Keratinocyte (primary cell): Measurements from ENCODE around the gene EMP2. TPM values are rescaled to one million over a fixed set of nuclear protein-coding genes. Genes with fewer than 3 reads are reported as not detected.

ENCODE experiments used
- DNase-seq: peaks from one replicate; pipeline ENCODE4 v3.0.0-alpha.2; 2011; ENCODE audit warnings: low read depth, missing footprints, low spot score
- FAIRE-seq: peaks from 2 replicates; lab custom pipeline; 2011; peaks lifted over from hg19 to GRCh38; lab: Jason Lieb, UNC
- H2AFZ ChIP-seq: 2 replicates; pipeline ENCODE4 v1.6.0; 2012; ENCODE audit warnings: low read length, control low read depth, inconsistent platforms; ENCODE audit not compliant: control insufficient read depth
- H3K27ac ChIP-seq: 2 replicates; pipeline ENCODE4 v1.5.1; 2011; ENCODE audit warnings: low read length; ENCODE audit not compliant: control insufficient read depth, insufficient read depth
- H3K27me3 ChIP-seq: 3 replicates; pipeline ENCODE4 v1.6.0; 2011; ENCODE audit warnings: low read length; ENCODE audit not compliant: control insufficient read depth, insufficient read depth; ENCODE audit errors: extremely low read depth
- H3K36me3 ChIP-seq, 2 experiments: 2 replicates in 1 of 2; 3 replicates in 1 of 2; pipeline ENCODE4 v1.5.1; 2011; ENCODE audit warnings: low read length in 2 of 2, mild to moderate bottlenecking in 1 of 2; ENCODE audit not compliant: control insufficient read depth in 2 of 2, insufficient read depth in 2 of 2; ENCODE audit errors: extremely low read depth in 1 of 2
- H3K4me1 ChIP-seq: 3 replicates; pipeline ENCODE4 v1.5.1; 2011; ENCODE audit warnings: low read length; ENCODE audit not compliant: control insufficient read depth, insufficient read depth; ENCODE audit errors: extremely low read depth
- H3K4me2 ChIP-seq: 3 replicates; pipeline ENCODE4 v1.6.0; 2011; ENCODE audit warnings: low read depth, low read length; ENCODE audit not compliant: control insufficient read depth, insufficient read depth; ENCODE audit errors: extremely low read depth
- H3K4me3 ChIP-seq, 3 experiments: fragments of 200-600 bp in 1 of 3; sonication (generic) in 1 of 3; 2 replicates in 2 of 3; 3 replicates in 1 of 3; pipeline ENCODE4 v1.5.1; 2011 to 2016; ENCODE audit warnings: low read length in 3 of 3, mild to moderate bottlenecking in 3 of 3, control low read depth in 2 of 3, inconsistent platforms in 1 of 3, low read depth in 1 of 3, mixed read lengths in 1 of 3, mixed run types in 1 of 3, moderate library complexity in 1 of 3; ENCODE audit not compliant: control insufficient read depth in 2 of 3, insufficient read depth in 2 of 3; ENCODE audit errors: extremely low read depth in 1 of 3
- H3K79me2 ChIP-seq: 2 replicates; pipeline ENCODE4 v1.6.0; 2012; ENCODE audit warnings: low read length; ENCODE audit not compliant: control insufficient read depth, insufficient read depth
- H3K9ac ChIP-seq: 3 replicates; pipeline ENCODE4 v1.6.0; 2011; ENCODE audit warnings: low read length; ENCODE audit not compliant: control insufficient read depth, insufficient read depth; ENCODE audit errors: extremely low read depth
- H3K9me1 ChIP-seq: 3 replicates; pipeline ENCODE4 v1.6.0; 2011; ENCODE audit warnings: low read length; ENCODE audit not compliant: control insufficient read depth, insufficient read depth; ENCODE audit errors: extremely low read depth
- H3K9me3 ChIP-seq: 2 replicates; pipeline ENCODE4 v1.5.1; 2012; ENCODE audit warnings: low read depth, low read length; ENCODE audit not compliant: control insufficient read depth
- H4K20me1 ChIP-seq: 3 replicates; pipeline ENCODE4 v1.6.0; 2011; ENCODE audit warnings: low read length; ENCODE audit not compliant: control insufficient read depth, insufficient read depth; ENCODE audit errors: extremely low read depth
- CTCF ChIP-seq, 3 experiments: IDR thresholded peaks in 1 of 3; conservative IDR thresholded peaks in 1 of 3; optimal IDR thresholded peaks in 1 of 3; 2 replicates in 2 of 3; 3 replicates in 1 of 3; pipeline versions ENCODE3 to v1.5.1; 2011; ENCODE audit warnings: low read length in 3 of 3, mild to moderate bottlenecking in 3 of 3, moderate library complexity in 2 of 3, control low read depth in 1 of 3, inconsistent platforms in 1 of 3; ENCODE audit not compliant: insufficient read depth in 2 of 3; ENCODE audit errors: extremely low read depth in 1 of 3
- EZH2 ChIP-seq: IDR thresholded peaks from one replicate; pipeline ENCODE4 v1.6.1; 2012; ENCODE audit warnings: inconsistent platforms, mild to moderate bottlenecking, low read length, moderate library complexity
- dilution Hi-C: fragments of 300-500 bp; cut with MboI; formaldehyde crosslinking; loops from one replicate; pipeline ENCODE4 v1.7.0; 2020; ENCODE audit warnings: low sequenced_read_pairs; ENCODE audit not compliant: extremely low pct_ligation_motif_present
- polyA plus RNA-seq, 5 experiments: library from polyadenylated mRNA; depleted of rRNA in 3 of 5; stranded (reverse) in 3 of 5; stranded (forward) in 1 of 5; unstranded in 1 of 5; fragments of >200 nt; gene quantifications; 1 replicate in 1 of 5; 2 replicates in 3 of 5; 3 replicates in 1 of 5; pipeline versions ENCODE4 v1.2.1 to v1.2.3, GENCODE V29; 2011 to 2012; ENCODE audit warnings: missing spikeins in 2 of 5, low read depth in 1 of 5, low replicate concordance in 1 of 5

The EMP2 gene
- polyA plus RNA-seq, 1 donor (not counting 4 experiments of a cell fraction or from before 2014, with no cell fraction given): 19.1 TPM

GRCh38 chr16:10485698-10486382, 94.6 kb downstream of the EMP2 start:
- dilution Hi-C loops: no loop called here
- peaks cover 7% of the 10 kb centered on the region for H3K9me3 ChIP-seq
- H4K20me1 ChIP-seq: no peaks in the 10 kb centered on the region
- no peak overlapping the region for H3K9ac ChIP-seq
- no peaks in the 10 kb centered on the region for H3K4me1 ChIP-seq
- FAIRE-seq: no peak
- no peaks in the 10 kb centered on the region for H3K9me1 ChIP-seq
- H3K27ac ChIP-seq: no peak overlapping the region
- H3K79me2 ChIP-seq: no peaks in the 10 kb centered on the region
- no peak overlapping the region for H3K4me3 ChIP-seq
- DNase-seq: no peak
- TF ChIP-seq EZH2: no peak
- TF ChIP-seq CTCF (optimal IDR thresholded peaks at IDR 0.05 in 1 of 3, IDR thresholded peaks at IDR 0.05 in 1 of 3, conservative IDR thresholded peaks at IDR 0.05 in 1 of 3; ENCODE audit: extremely low read depth in 1 of 3, insufficient read depth in 2 of 3, low read length in 3 of 3): no peak
- no peak overlapping the region for H3K4me2 ChIP-seq
- no peak overlapping the region for H2AFZ ChIP-seq
- no peaks in the 10 kb centered on the region for H3K36me3 ChIP-seq
- H3K27me3 ChIP-seq: no peaks in the 10 kb centered on the region

- H3K9me3 ChIP-seq: peaks cover 7% of the 10 kb centered on the region
- H4K20me1 ChIP-seq: no peaks in the 10 kb centered on the region
- no peak overlapping the region for H3K4me2 ChIP-seq
- H2AFZ ChIP-seq: no peak overlapping the region
- H3K9ac ChIP-seq: no peak overlapping the region
- TF ChIP-seq EZH2: no peak
- no peak for TF ChIP-seq CTCF (optimal IDR thresholded peaks at IDR 0.05 in 1 of 3, IDR thresholded peaks at IDR 0.05 in 1 of 3, conservative IDR thresholded peaks at IDR 0.05 in 1 of 3; ENCODE audit: extremely low read depth in 1 of 3, insufficient read depth in 2 of 3, low read length in 3 of 3)
- H3K36me3 ChIP-seq: no peaks in the 10 kb centered on the region
- dilution Hi-C loops: no loop called here
- no peaks in the 10 kb centered on the region for H3K9me1 ChIP-seq
- no peaks in the 10 kb centered on the region for H3K27me3 ChIP-seq
- FAIRE-seq: no peak
- no peak overlapping the region for H3K27ac ChIP-seq
- no peaks in the 10 kb centered on the region for H3K4me1 ChIP-seq
- DNase-seq: no peak
- H3K4me3 ChIP-seq: no peak overlapping the region
- H3K79me2 ChIP-seq: no peaks in the 10 kb centered on the region
These were observed 95.2 kb downstream of the EMP2 start for GRCh38 chr16:10485159-10485558.
